ENCODE results near the gene GRAP.
A peak's percentile ranks its signal among the peaks of the same experiment; 100 is the strongest.
"Not testable (repeated sequence)": the region's sequence is repeated elsewhere in the genome, so short reads cannot be mapped to it uniquely, and the experiment has no call there.

The GRAP gene

GRCh38 chr17:19042369-19042768 is 4.4 kb downstream of the GRAP start:
- DNase-seq (ENCODE audit: low read depth): not testable (repeated sequence)

DNA sequence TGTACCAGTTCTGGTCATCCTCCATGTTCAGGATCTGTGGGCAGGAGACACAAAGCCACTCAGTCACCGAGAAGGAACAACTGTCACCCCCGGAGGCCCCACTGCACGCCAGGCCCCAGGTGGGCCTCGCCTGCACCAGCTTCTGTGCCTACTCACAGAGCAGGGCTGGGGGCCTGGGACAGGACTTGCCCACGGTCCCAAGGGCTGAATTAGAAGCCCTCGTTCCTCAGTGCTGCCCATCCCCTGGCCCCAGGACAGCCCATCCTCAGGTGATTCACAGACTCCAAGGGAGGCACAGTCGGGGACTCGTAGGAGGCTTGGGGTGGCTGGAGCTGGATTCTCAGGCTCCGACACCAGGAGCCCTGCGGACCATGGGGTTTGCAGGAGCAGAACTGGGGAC is 4.9 kb downstream of the GRAP start:
- not testable (repeated sequence) for DNase-seq (ENCODE audit: low read depth)

- not testable (repeated sequence) for DNase-seq (ENCODE audit: low read depth)
These were observed 6.4 kb downstream of the GRAP start for GRCh38 chr17:19040350-19040749.

DNA sequence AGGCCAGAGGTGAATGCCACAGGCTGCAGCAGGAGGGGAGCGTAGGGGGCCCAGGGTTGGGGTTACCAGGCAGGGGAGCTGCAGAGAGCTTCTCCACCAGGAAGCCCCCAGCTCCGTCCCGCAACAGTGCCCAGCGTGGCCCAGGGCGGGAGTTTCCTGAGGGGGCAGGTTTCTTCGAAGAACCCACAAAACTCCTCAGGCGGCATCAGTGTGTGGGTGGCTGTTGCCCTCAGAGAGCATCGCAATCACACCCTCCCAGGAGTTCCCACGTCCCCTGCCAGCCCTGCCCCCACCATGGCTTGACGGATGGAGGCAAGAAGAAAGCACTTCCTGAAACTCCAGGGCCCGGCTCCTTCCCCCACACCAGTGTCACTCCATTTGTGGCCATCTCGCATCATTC is 8.0 kb downstream of the GRAP start:
- not testable (repeated sequence) for DNase-seq (ENCODE audit: low read depth)

DNA sequence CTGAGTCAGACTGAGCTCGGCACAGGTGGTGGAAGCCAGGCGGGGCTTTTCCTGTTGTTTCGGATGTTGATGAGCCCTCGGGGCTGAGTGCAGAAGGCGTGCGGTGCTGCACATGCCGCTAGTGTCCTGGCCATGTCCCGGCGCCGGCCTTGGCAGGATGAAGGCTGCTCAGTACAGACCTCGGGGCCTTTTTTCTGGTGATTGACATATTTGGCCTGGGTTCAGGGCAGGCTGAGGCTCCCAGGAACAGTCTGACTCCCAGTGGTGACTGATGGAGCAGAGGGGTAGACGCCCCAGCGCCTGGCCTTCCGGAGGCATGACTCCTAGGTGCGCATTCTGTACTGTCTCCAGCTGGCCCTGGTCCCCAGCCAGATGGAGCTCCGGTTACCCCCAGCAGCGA is 8.8 kb downstream of the GRAP start:
- DNase-seq (ENCODE audit: low read depth): not testable (repeated sequence)

- DNase-seq (ENCODE audit: low read depth): not testable (repeated sequence)
These were observed 9.2 kb downstream of the GRAP start for GRCh38 chr17:19037547-19037946.

GRCh38 chr17:19036186-19036585 is 10.6 kb downstream of the GRAP start:
- DNase-seq (ENCODE audit: low read depth): not testable (repeated sequence)

DNA sequence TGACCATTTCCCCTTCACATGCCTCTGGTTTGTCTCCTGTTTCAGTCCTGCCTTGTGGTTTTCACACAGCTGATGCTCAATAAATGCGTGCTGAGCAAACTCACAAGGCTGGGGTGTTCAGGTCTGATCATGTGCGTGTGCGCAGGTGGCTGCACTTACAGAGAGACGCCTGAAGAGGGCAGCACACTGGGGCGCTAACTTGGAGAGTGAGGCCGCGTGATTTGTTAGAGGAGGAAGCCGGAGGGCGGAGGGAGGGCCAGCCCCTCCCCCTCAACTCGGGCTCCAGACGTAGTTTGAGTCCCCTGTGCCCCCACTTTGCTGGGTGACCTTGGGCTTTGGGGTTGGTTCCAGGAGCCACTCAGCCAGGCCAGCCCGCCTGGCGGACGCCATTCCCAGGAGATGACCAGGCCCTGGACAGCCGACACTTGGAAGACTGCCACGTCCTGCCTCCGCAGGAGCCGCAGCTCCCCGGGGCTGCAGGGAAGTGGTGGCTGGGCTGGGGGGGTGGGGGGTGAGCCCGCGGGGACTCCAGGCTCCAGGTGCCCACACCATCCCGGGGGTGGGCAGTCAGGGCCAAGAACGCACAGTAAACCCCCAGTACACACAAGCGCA is 14.3 kb downstream of the GRAP start:
- not testable (repeated sequence) for DNase-seq (ENCODE audit: low read depth)

DNA sequence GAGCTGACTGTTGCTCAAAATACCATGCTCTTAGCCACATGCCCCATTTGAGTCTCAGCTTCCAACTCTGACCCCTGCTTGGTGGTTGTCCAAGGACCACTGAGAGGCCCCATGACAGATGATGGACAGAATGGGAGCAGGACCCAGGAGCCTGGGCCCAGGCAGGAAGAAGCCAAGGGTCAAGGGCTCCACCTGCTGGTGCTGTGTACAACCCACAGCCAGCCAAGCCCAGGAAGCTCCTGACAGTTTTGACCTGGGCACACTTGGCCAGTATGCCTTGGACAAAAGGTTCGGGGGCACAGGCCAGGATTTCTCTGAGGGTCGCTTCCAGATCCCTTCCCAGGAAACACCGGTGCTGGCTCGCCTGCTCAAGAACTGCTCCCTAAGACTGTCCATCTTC is 15.0 kb downstream of the GRAP start:
- DNase-seq (ENCODE audit: low read depth): not testable (repeated sequence)

DNA sequence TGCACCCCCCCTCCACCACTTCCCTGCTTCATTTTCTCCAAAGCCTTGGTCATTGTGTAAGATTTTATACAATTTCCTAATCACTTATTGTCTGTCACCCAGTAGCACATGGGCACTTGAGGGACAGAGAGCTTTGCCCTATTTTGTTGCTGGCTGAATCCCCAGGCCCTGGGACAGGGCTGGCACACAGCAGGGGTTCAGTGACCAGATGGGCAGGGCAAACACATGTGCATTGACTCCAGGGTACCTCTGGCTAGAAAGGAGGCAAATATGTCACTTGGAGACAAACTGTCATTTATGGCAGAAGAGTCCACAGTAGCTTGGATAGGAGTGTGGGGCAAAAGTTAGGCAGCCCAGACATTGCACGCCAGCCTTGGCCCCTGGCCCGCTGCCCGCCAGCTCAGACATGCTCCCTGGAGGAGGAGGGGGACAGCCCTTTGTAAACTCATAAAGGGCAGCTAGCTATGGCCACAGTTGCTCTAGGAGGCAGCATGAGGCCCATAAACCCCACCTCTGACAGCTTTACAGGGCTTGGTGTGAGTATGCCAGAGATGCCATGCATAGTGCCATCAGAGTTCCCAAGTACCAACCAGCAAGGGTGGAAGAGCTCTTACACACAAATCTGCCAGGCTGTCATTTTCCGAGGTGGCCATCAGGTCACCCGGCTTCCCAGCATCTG is 15.8 kb downstream of the GRAP start:
- DNase-seq (ENCODE audit: low read depth): not testable (repeated sequence)

GRCh38 chr17:19029740-19030139 is 17.0 kb downstream of the GRAP start:
- not testable (repeated sequence) for DNase-seq (ENCODE audit: low read depth)

- DNase-seq (ENCODE audit: low read depth): not testable (repeated sequence)
These were observed 18.1 kb downstream of the GRAP start for GRCh38 chr17:19028671-19029070.

DNA sequence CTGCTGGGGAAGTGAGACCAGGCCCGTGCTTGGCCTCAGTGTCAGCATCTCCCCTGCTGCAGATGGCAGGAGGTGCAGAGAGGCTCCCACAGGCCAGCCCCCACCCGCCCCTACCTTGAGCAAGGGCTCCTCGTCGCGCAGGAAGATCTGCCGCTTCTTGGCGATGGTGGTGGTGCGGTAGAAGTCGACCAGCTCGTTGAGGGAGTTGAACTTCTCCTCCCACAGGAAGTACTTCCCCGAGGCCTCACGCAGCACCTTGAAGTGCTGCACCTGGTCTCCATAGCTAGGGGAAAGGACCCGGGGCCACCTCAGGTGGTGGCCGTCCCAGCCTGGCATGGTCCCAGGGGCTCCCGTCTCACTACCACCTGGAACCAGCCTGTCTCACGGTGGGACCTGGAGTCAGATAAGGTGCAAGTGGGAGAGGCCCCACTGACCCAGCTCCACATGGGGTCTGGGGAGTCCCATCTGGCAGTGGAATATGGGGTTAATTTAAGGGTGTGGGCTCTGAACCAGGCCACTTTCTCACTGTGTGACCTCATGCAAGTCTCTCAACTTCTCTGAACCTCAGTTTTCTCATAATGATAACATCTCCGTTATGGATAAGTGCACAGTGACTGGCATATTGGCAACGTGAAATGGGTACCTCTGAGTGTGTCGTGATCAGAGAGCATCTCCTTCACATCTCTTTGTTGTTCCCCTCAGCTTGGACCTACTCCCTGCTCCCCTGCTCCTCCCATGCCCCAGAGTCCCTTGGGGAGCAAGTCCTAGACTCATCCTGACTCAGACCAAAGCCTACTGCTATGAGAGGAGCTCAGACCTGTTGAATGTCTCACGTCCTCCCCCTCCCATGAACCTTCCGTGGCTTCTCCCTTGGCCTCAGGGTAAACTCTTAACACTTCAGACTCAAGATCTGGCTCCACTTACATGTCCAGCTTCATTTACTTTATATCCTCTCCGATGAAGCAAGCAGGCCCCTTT is 22.4 kb downstream of the GRAP start:
- no peak for DNase-seq (ENCODE audit: low read depth)

DNA sequence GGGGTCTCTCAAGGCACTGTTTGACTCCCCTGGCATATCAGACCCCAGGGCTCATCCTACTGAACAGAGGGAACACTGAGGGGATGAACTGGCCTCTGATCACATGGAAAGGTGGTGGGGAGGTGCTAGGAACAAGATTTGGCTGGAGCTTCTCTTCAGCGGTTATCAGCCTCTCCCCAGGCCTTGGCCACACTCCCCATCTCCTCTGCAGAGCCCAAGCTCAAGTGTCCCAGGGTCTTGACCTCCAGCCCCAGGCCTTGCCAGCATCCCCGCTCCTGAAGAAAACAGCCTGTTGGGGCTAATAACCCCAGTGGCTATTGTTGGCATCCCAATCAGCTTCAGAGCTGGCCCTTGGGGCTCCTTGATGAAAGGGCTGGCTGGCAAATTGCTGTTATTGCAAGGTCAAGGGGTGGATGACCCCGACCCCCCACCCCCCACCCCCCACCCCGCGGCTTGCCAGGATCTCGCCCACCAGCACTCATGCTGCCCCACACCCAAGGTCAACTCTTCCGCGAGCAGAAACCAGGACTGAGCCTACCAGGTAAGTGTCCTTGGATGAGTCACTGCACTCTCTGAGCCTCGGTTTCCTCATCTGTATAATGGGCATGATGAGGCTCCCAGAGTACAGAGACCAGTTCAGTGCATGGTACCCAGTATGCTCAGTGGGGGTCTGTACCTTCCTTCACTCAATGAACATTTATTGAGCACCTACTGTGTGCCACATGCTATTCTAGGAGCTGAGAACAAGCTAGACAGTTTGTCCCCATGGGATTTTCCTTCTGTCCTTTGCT is 23.4 kb downstream of the GRAP start:
- no peak for DNase-seq (ENCODE audit: low read depth)

GRCh38 chr17:19022747-19023146 is 24.0 kb downstream of the GRAP start:
- no peak for DNase-seq (ENCODE audit: low read depth)

DNA sequence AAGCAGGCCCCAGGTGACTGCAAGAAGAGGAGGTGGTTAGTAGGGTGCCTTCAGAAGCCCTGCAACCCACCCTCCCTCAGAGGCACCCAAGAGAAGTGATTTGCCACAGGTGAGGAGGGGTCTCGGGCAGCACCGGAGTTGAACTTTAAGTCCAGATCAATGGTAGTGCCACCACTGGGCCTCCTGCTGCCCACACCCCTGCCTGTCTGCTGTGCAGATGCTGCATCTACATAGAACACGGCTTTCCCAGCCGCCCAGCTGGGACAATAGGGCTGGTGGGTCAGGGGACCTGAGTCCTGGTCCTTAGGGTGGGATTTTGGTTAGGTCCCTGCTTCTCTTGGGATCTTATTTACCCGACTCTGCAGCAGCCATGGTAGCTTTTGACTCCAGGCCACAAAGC is 24.6 kb downstream of the GRAP start:
- DNase-seq (ENCODE audit: low read depth): no peak

- DNase-seq (ENCODE audit: low read depth): peak; percentile 16
These were observed 25.1 kb downstream of the GRAP start for GRCh38 chr17:19021622-19022083.

- DNase-seq (ENCODE audit: low read depth): not testable (repeated sequence)
These were observed 25.6 kb downstream of the GRAP start for GRCh38 chr17:19021011-19021621.

GRCh38 chr17:19020016-19020415 is 26.7 kb downstream of the GRAP start:
- no peak for DNase-seq (ENCODE audit: low read depth)

GRCh38 chr17:19019041-19019941 is 27.5 kb downstream of the GRAP start:
- no peak for DNase-seq (ENCODE audit: low read depth)

Data from T follicular helper cell (primary cell).